Smooth muscle cell of the coronary artery (primary cell): ENCODE measurements around the gene KRTAP4-2. TPM values are rescaled to one million over a fixed set of nuclear protein-coding genes. Genes with fewer than 3 reads are reported as not detected.

ENCODE experiments used
- total RNA-seq: library from RNA; depleted of rRNA; stranded (reverse); fragments of >200 nt; gene quantifications from 2 replicates; pipeline ENCODE4 v1.2.3, GENCODE V29; 2014; ENCODE audit warnings: low replicate concordance

The KRTAP4-2 gene
- not detected in 2 replicates for total RNA-seq

DNA sequence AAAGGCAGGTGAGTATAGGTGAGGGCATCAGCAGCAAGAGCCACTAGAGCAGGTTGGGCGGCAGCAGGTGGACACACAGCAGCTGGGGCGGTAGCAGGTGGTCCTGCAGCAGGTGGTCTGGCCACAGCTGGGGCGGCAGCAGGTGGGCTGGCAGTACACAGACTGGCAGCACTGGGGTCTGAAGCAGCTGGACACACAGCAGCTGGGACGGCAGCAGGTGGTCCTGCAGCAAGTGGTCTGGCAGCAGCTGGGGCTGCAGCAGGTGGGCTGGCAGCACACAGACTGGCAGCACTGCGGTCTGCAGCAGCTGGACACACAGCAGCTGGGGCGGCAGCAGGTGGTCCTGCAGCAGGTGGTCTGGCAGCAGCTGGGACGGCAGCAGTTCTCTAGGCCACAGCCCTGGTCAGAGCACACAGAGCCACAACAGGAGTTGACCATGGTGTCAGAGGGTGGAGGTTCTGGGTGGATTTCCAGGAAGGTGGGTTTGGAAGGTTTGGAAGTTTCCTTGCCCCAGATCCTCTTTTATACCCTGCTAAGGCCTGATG lies at the start of gene KRTAP4-2:
Gene KRTAP4-2 (minus strand): TSS at position 495 of the 545 bp plus-strand sequence. CDS start 57 bp downstream, at position 438.

DNA sequence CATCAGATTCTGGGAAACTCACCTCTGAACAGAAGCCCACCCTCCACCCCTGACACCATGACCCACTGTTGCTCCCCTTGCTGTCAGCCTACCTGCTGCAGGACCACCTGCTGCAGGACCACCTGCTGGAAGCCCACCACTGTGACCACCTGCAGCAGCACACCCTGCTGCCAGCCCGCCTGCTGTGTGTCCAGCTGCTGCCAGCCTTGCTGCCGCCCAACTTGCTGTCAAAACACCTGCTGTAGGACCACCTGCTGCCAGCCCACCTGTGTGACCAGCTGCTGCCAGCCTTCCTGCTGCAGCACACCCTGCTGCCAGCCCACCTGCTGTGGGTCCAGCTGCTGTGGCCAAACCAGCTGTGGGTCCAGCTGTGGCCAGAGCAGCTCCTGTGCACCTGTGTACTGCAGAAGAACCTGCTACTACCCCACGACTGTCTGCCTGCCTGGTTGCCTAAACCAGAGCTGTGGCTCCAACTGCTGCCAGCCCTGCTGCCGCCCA lies 48.6 kb upstream of the KRTAP4-2 start, which contains the start of gene KRTAP9-2:
Gene KRTAP9-2 (plus strand): TSS at position 51 of the 498 bp plus-strand sequence. CDS start 7 bp downstream, at position 58.

DNA sequence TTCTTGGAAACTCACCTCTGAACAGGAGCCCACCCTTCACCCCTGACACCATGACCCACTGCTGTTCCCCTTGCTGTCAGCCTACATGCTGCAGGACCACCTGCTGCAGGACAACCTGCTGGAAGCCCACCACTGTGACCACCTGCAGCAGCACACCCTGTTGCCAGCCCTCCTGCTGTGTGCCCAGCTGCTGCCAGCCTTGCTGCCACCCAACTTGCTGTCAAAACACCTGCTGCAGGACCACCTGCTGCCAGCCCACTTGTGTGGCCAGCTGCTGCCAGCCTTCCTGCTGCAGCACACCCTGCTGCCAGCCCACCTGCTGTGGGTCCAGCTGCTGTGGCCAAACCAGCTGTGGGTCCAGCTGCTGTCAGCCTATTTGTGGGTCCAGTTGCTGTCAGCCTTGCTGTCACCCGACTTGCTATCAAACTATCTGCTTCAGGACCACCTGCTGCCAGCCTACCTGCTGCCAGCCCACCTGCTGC lies 11.9 kb upstream of the KRTAP4-2 start, which contains the start of gene KRTAP9-1:
Gene KRTAP9-1 (plus strand): TSS at position 51 of the 482 bp plus-strand sequence. CDS start 0 bp downstream, at position 51.

DNA sequence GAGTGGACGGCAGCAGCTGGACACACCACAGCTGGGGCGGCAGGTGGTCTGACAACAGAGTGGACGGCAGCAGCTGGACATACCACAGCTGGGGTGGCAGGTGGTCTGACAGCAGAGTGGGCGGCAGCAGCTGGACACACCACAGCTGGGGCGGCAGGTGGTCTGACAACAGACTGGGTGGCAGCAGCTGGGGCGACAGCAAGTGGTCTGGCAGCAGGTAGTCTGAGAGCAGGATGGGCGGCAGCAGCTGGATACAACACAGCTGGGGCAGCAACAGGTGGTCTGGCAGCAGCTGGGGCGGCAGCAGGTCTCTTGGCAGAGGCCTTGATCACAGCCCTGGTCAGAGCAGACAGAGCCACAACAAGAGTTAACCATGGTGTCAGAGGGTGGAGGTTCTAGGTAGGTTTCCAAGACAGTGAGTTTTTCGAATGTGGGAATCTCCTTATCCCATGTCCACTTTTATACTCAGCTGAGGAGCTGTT lies 6.5 kb upstream of the KRTAP4-2 start, which contains the start of gene KRTAP4-1:
Gene KRTAP4-1 (minus strand): TSS at position 432 of the 482 bp plus-strand sequence. CDS start 57 bp downstream, at position 375.

GRCh38 chr17:41168121-41168520 lies 9.9 kb downstream of the KRTAP4-2 start, which contains the start of gene KRTAP4-3:
KRTAP4-3 (minus strand) TSS chr17:41168221; CDS start chr17:41168172, 49 bp downstream.

DNA sequence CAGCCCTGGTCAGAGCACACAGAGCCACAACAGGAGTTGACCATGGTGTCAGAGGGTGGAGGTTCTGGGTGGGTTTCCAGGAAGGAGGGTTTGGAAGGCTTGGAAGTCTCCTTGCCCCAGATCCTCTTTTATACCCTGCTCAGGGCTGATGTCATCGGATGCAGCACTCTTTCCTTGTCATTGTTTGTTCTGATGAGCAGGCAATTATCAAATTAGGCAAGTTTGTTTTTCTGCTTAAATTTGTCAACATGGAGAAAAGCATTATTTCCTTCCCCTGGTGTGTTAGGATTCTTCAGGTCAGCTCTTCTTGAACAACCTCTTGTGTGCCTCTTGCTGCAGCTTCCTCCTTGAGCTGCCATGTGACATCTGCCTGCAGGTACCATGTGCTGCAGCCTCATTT lies 17.4 kb downstream of the KRTAP4-2 start, which contains the start of gene KRTAP4-4:
Gene KRTAP4-4 (minus strand): TSS at position 101 of the 400 bp plus-strand sequence. CDS start 57 bp downstream, at position 44.

DNA sequence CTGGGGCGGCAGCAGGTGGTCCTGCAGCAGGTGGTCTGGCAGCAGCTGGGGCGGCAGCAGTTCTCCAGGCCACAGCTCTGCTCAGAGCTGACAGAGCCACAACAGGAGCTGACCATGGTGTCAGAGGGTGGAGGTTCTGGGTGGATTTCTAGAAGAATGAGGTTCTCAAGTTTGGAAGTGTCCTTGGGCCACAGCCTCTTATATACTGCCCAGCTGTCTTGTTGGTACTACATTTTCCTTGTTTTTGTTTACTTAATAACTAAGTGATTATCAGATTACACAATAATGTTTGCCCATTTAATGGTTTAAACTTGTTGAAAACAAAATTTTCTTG lies 28.4 kb downstream of the KRTAP4-2 start, which contains the start of gene KRTAP4-5:
Gene KRTAP4-5 (minus strand): TSS at position 174 of the 334 bp plus-strand sequence. CDS start 58 bp downstream, at position 116.

GRCh38 chr17:41140360-41141131 lies 37.5 kb downstream of the KRTAP4-2 start, which contains the start of gene KRTAP4-6:
KRTAP4-6 (minus strand) TSS chr17:41140544; CDS start chr17:41140487, 57 bp downstream.

Other genes starting within 250 kb of the KRTAP4-2 start
- not detected in 2 replicates for gene KRT23, start 240.6 kb downstream of the KRTAP4-2 start, total RNA-seq
- 0.12 TPM in 1 of 2 replicates, not detected in the other for gene KRT39, start 211.3 kb downstream of the KRTAP4-2 start, total RNA-seq
- not detected in 2 replicates for gene KRT40, start 193.9 kb downstream of the KRTAP4-2 start, total RNA-seq
- not detected in 2 replicates for gene KRTAP3-3, start 184.1 kb downstream of the KRTAP4-2 start, total RNA-seq
- not detected in 2 replicates for gene KRTAP3-2, start 178.3 kb downstream of the KRTAP4-2 start, total RNA-seq
- gene KRTAP3-1, start 169.1 kb downstream of the KRTAP4-2 start, total RNA-seq: not detected in 2 replicates
- not detected in 2 replicates for gene KRTAP1-5, start 151.0 kb downstream of the KRTAP4-2 start, total RNA-seq
- not detected in 2 replicates for gene KRTAP1-4, start 148.0 kb downstream of the KRTAP4-2 start, total RNA-seq
- gene KRTAP1-3, start 143.3 kb downstream of the KRTAP4-2 start, total RNA-seq: not detected in 2 replicates
- gene KRTAP1-1, start 136.8 kb downstream of the KRTAP4-2 start, total RNA-seq: not detected in 2 replicates
- not detected in 2 replicates for gene KRTAP2-1, start 130.9 kb downstream of the KRTAP4-2 start, total RNA-seq
- gene KRTAP2-2, start 123.0 kb downstream of the KRTAP4-2 start, total RNA-seq: not detected in 2 replicates
- gene KRTAP2-3, start 118.1 kb downstream of the KRTAP4-2 start, total RNA-seq: not detected in 2 replicates
- not detected in 2 replicates for gene KRTAP2-4, start 112.3 kb downstream of the KRTAP4-2 start, total RNA-seq
- not detected in 2 replicates for gene KRTAP4-7, start 94.1 kb downstream of the KRTAP4-2 start, total RNA-seq
- gene KRTAP4-8, start 80.1 kb downstream of the KRTAP4-2 start, total RNA-seq: not detected in 2 replicates
- gene KRTAP4-16, start 76.0 kb downstream of the KRTAP4-2 start, total RNA-seq: not detected in 2 replicates
- not detected in 2 replicates for gene KRTAP4-9, start 72.8 kb downstream of the KRTAP4-2 start, total RNA-seq
- gene KRTAP4-11, start 59.8 kb downstream of the KRTAP4-2 start, total RNA-seq: not detected in 2 replicates
- not detected in 2 replicates for gene KRTAP4-12, start 54.0 kb downstream of the KRTAP4-2 start, total RNA-seq
- gene KRTAP4-6, start 37.7 kb downstream of the KRTAP4-2 start, total RNA-seq: not detected in 2 replicates
- gene KRTAP4-5, start 28.4 kb downstream of the KRTAP4-2 start, total RNA-seq: not detected in 2 replicates
- gene KRTAP4-4, start 17.5 kb downstream of the KRTAP4-2 start, total RNA-seq: not detected in 2 replicates
- gene KRTAP4-3, start 10.0 kb downstream of the KRTAP4-2 start, total RNA-seq: not detected in 2 replicates
- gene KRTAP4-1, start 6.7 kb upstream of the KRTAP4-2 start, total RNA-seq: not detected in 2 replicates
- not detected in 2 replicates for gene KRTAP9-1, start 11.7 kb upstream of the KRTAP4-2 start, total RNA-seq
- gene KRTAP9-2, start 48.4 kb upstream of the KRTAP4-2 start, total RNA-seq: not detected in 2 replicates
- not detected in 2 replicates for gene KRTAP9-3, start 54.2 kb upstream of the KRTAP4-2 start, total RNA-seq
- not detected in 2 replicates for gene KRTAP9-8, start 59.8 kb upstream of the KRTAP4-2 start, total RNA-seq
- not detected in 2 replicates for gene KRTAP9-4, start 71.5 kb upstream of the KRTAP4-2 start, total RNA-seq
- gene KRTAP9-9, start 77.2 kb upstream of the KRTAP4-2 start, total RNA-seq: not detected in 2 replicates
- not detected in 2 replicates for gene KRTAP9-6, start 87.2 kb upstream of the KRTAP4-2 start, total RNA-seq
- gene KRTAP9-7, start 97.5 kb upstream of the KRTAP4-2 start, total RNA-seq: not detected in 2 replicates
- not detected in 2 replicates for gene KRTAP29-1, start 124.6 kb upstream of the KRTAP4-2 start, total RNA-seq
- not detected in 2 replicates for gene KRTAP16-1, start 131.1 kb upstream of the KRTAP4-2 start, total RNA-seq
- gene KRTAP17-1, start 137.5 kb upstream of the KRTAP4-2 start, total RNA-seq: not detected in 2 replicates
- gene KRT33A, start 172.6 kb upstream of the KRTAP4-2 start, total RNA-seq: not detected in 2 replicates
- not detected in 2 replicates for gene KRT33B, start 191.6 kb upstream of the KRTAP4-2 start, total RNA-seq
- gene KRT34, start 204.1 kb upstream of the KRTAP4-2 start, total RNA-seq: under 0.01 TPM in 1 of 2 replicates, not detected in the other
- not detected in 2 replicates for gene KRT31, start 219.4 kb upstream of the KRTAP4-2 start, total RNA-seq
- gene KRT37, start 246.4 kb upstream of the KRTAP4-2 start, total RNA-seq: not detected in 2 replicates